GM21528 (cell line): ENCODE measurements around the gene DIPK1B.
"Not testable (repeated sequence)": the region's sequence is repeated elsewhere in the genome, so short reads cannot be mapped to it uniquely, and the experiment has no call there.

Experiments
- ATAC-seq: cut with Tn5 transposase; IDR thresholded peaks from one replicate; pipeline ENCODE4 v1.9.1; 2021; ENCODE audit warnings: mild to moderate bottlenecking, moderate library complexity; ENCODE audit not compliant: unreplicated experiment, low FRiP score

Gene DIPK1B

GRCh38 chr9:136762221-136762691 is 49.9 kb downstream of the DIPK1B start:
- no peak for ATAC-seq

- ATAC-seq, result no peak
Measured at GRCh38 chr9:136762915-136763648, 50.7 kb downstream of the DIPK1B start.

- ATAC-seq, result no peak
Measured at GRCh38 chr9:136763649-136764035, 51.3 kb downstream of the DIPK1B start.

- no peak for ATAC-seq
Measured at GRCh38 chr9:136764301-136764891, 52.0 kb downstream of the DIPK1B start, which contains the start of gene LCN15. Gene LCN15 (minus strand): TSS chr9:136764518. CDS start chr9:136764488, 30 bp downstream.

- no peak for ATAC-seq
Measured at GRCh38 chr9:136765041-136765440, 52.7 kb downstream of the DIPK1B start.

- ATAC-seq, result peak; percentile 72
Measured at GRCh38 chr9:136765745-136766409, 53.5 kb downstream of the DIPK1B start.

- not testable (repeated sequence) for ATAC-seq
Measured at GRCh38 chr9:136766410-136767120, 54.2 kb downstream of the DIPK1B start.

GRCh38 chr9:136769710-136770191 is 57.4 kb downstream of the DIPK1B start:
- ATAC-seq, result no peak

GRCh38 chr9:136771907-136772415 is 59.6 kb downstream of the DIPK1B start:
- ATAC-seq, result no peak

- no peak for ATAC-seq
Measured at GRCh38 chr9:136773386-136774044, 61.1 kb downstream of the DIPK1B start.
